Activated T-cell treated with anti-CD3 and anti-CD28 coated beads, Interleukin-2, amount 50 U/mL, for 48 hours (primary cell): ENCODE measurements around the gene NR5A2.

Experiments
- DNase-seq, 2 experiments: peaks; one replicate each; pipeline ENCODE4 v3.0.0-alpha.2; 2020

The NR5A2 gene

GRCh38 chr1:200213921-200214320 lies 186.4 kb downstream of the NR5A2 start:
- no peak for DNase-seq

DNA sequence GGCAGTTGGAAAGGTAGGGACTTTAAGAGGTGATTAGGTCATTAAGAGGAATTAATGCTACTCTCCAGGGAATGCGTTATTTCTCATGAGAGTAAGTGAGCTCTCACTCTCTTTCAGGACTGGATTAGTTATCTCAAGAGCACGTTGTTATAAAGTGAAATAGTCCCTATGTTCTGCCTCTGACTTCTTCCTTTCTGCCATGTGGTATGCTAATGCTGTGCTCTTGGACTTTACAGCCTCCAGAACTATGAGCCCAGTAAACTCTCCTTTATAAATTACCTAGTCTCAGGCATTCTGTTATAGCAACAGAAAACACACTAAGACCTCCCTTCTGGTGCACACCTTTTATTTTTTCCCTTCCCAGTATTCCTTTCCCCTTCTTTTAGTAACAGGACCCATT lies 187.8 kb downstream of the NR5A2 start:
- DNase-seq: no peak

DNA sequence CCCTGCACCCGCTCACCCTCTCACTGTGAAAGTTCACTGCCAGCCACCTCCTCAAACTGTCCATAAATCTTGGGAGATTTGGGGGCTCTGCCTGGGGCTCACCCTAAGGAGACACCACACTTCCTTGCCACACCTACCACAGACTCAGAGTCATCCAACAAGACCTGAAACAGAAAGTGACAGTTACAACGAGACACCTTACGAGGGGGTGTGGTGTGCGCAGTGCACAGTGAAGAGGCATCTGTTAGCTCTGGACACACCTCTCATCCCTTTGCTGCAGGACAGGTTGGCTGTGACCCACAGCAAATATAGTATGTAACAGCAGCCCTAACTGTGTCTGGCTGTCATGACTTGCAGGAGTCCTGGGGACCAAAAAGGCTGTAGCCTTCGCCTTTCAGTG lies 190.2 kb downstream of the NR5A2 start:
- DNase-seq: no peak

DNA sequence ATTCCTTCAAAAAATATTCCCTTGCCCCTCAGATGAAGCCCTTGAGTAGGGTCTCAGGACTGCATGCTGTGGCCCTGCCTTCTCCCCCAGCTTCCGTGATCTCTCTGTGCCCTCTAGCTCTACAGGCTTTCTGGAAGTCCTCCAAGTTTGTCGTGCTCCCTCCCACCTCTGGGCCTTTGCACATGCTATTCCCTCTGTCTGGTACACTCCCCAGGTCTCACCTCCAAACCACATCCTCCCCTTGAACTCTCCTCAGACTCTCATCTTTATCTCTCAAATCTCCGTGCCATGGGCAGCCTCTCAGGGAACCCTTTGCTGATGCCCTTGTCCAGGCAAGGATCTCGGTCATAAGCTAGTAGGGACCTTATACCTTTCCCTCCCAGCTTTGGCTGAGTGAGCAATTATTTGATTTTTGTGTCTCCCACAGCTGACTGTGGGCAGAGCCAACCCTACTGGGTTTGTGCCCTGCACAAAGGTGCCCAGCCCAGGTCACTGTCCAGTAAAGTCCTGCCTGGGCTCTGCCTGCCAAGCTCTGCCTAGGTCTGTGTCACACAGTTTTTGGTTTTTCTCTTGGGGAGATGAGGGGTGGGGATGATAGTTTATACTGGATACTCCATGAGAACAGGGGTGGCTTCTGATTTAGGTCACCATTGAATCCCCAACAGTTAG lies 194.2 kb downstream of the NR5A2 start:
- no peak for DNase-seq

DNA sequence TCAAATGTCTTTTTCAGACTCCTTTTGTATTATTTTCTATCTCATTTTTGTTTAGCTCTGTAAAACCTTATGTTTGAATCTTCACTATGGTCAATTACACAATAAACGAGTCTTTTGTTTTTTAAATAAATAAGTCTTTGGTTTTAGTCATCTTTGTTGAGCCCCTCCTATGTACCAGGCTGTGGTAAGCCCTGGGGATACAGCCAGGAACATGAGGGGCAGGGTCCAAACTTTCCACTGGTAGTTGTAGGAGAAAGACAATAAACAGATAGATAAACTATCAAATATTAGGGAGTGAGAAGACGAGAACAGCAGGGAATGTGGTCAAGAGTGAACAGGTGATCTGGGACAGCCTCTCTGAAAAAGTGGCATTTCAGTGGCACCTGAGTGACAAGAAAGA lies 195.7 kb downstream of the NR5A2 start:
- no peak for DNase-seq

DNA sequence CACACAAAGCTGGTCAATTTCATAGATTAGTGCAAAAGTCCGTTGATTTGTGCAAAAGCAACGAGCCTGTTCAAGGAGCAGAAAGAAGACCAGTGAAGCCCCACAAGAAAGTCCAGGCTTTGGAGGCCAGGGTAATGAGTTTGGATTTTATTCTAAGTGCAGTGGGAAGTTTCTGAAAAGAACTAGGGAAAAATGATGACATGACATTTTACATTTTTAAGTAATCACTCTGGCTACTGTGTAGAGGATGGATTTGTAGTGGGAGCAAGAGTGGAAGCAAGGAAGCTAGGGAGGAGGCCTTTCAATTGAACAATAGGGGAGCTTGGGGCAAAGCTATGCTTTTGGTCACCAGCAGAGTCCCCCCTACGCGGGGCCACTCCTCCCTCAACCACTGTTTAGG lies 196.1 kb downstream of the NR5A2 start:
- no peak for DNase-seq

GRCh38 chr1:200224315-200224714 lies 196.8 kb downstream of the NR5A2 start:
- no peak for DNase-seq

- DNase-seq: peak; percentile 33 to 43
These were observed 198.9 kb downstream of the NR5A2 start for GRCh38 chr1:200226268-200226968.

GRCh38 chr1:200226969-200227303 lies 199.4 kb downstream of the NR5A2 start:
- no peak for DNase-seq
